ENCODE data around the gene NTN1. TPM values are rescaled to one million over a fixed set of nuclear protein-coding genes. Genes with fewer than 3 reads are reported as not detected.

NTN1 gene
- total RNA-seq, 1 donor = under 0.01 TPM

GRCh38 chr17:9211133-9211765, 189.9 kb downstream of the NTN1 start:
- no peak overlapping the region for H3K4me3 ChIP-seq (ENCODE audit: low read depth, low read length)
- no peak for TF ChIP-seq CTCF (IDR thresholded peaks at IDR 0.05; ENCODE audit: insufficient read depth, low read depth, low read length)

GRCh38 chr17:9212376-9213302, 191.3 kb downstream of the NTN1 start:
- no peak for DNase-seq (ENCODE audit: low read depth)
- no peak for TF ChIP-seq CTCF (IDR thresholded peaks at IDR 0.05; ENCODE audit: insufficient read depth, low read depth, low read length)

More at GRCh38 chr17:9211133-9211765, 189.9 kb downstream of the NTN1 start:
- no peak for DNase-seq (ENCODE audit: low read depth)

GRCh38 chr17:9213303-9213640, 192.0 kb downstream of the NTN1 start:
- no peak for TF ChIP-seq CTCF (IDR thresholded peaks at IDR 0.05; ENCODE audit: insufficient read depth, low read depth, low read length)
- no peak overlapping the region for H3K4me3 ChIP-seq (ENCODE audit: low read depth, low read length)
- no peak for DNase-seq (ENCODE audit: low read depth)

More at GRCh38 chr17:9212376-9213302, 191.3 kb downstream of the NTN1 start:
- no peak overlapping the region for H3K4me3 ChIP-seq (ENCODE audit: low read depth, low read length)

- no peak overlapping the region for H3K4me3 ChIP-seq (ENCODE audit: low read depth, low read length)
- TF ChIP-seq CTCF (IDR thresholded peaks at IDR 0.05; ENCODE audit: insufficient read depth, low read depth, low read length) = no peak
- no peak for DNase-seq (ENCODE audit: low read depth)
Measured at GRCh38 chr17:9215465-9215864, 194.2 kb downstream of the NTN1 start.

- TF ChIP-seq CTCF (IDR thresholded peaks at IDR 0.05; ENCODE audit: insufficient read depth, low read depth, low read length) = no peak
- peak; percentile 66 for DNase-seq (ENCODE audit: low read depth)
- no peak overlapping the region for H3K4me3 ChIP-seq (ENCODE audit: low read depth, low read length)
Measured at GRCh38 chr17:9217151-9218056, 196.1 kb downstream of the NTN1 start.

- no peak for DNase-seq (ENCODE audit: low read depth)
- TF ChIP-seq CTCF (IDR thresholded peaks at IDR 0.05; ENCODE audit: insufficient read depth, low read depth, low read length) = no peak
- no peak overlapping the region for H3K4me3 ChIP-seq (ENCODE audit: low read depth, low read length)
Measured at GRCh38 chr17:9218064-9218635, 196.8 kb downstream of the NTN1 start.
